Natural killer cell (primary cell): Measurements from ENCODE around the gene GPR155. TPM values are rescaled to one million over a fixed set of nuclear protein-coding genes. Genes with fewer than 3 reads are reported as not detected.

Experiments used
- ATAC-seq, 3 donors: fragments of 150-1000 bp in 2 of 3; fragments of 200-7000 bp in 1 of 3; cut with Tn5 transposase; 1 replicate in 1 of 3; 2 replicates in 2 of 3; pipeline ENCODE4 v1.10.0; 2021; ENCODE audit warnings: mild to moderate bottlenecking in 2 of 3, moderate library complexity in 2 of 3
- DNase-seq, 2 donors: peaks; one replicate each; pipeline versions ENCODE4 v3.0.0 to v3.0.0-alpha.2; 2013 to 2021; ENCODE audit warnings: mixed read lengths in 1 of 2
- H3K27ac ChIP-seq: one replicate; pipeline ENCODE4 v1.5.1; 2013; ENCODE audit warnings: mild to moderate bottlenecking, low read length
- H3K27me3 ChIP-seq: one replicate; pipeline ENCODE4 v1.6.1; 2013; ENCODE audit warnings: low read length; ENCODE audit not compliant: control insufficient read depth, insufficient read depth
- H3K36me3 ChIP-seq: one replicate; pipeline ENCODE4 v1.6.1; 2013; ENCODE audit warnings: low read length; ENCODE audit not compliant: control insufficient read depth, insufficient read depth
- H3K4me1 ChIP-seq: one replicate; pipeline ENCODE4 v1.6.1; 2013; ENCODE audit warnings: low read length; ENCODE audit not compliant: control insufficient read depth, insufficient read depth
- H3K4me3 ChIP-seq: one replicate; pipeline ENCODE4 v1.5.1; 2013; ENCODE audit warnings: low read length
- H3K9me3 ChIP-seq: one replicate; pipeline ENCODE4 v1.6.1; 2013; ENCODE audit warnings: low read length; ENCODE audit not compliant: control insufficient read depth, insufficient read depth
- H3K27ac Mint-ChIP-seq, 2 donors: one replicate each; pipeline ENCODE4 v1.8.0; 2022; ENCODE audit warnings: mild to moderate bottlenecking in 2 of 2, mixed read lengths in 2 of 2, moderate library complexity in 1 of 2
- H3K27me3 Mint-ChIP-seq, 2 donors: one replicate each; pipeline ENCODE4 v1.8.0; 2022; ENCODE audit warnings: low read depth in 2 of 2, mixed read lengths in 2 of 2
- H3K36me3 Mint-ChIP-seq: one replicate; pipeline ENCODE4 v1.8.0; 2022; ENCODE audit warnings: mixed read lengths
- H3K4me1 Mint-ChIP-seq, 2 donors: one replicate each; pipeline ENCODE4 v1.8.0; 2022; ENCODE audit warnings: mixed read lengths in 2 of 2
- H3K4me3 Mint-ChIP-seq: one replicate; pipeline ENCODE4 v1.8.0; 2022; ENCODE audit warnings: mild to moderate bottlenecking, moderate library complexity, mixed read lengths
- H3K9me3 Mint-ChIP-seq, 2 donors: one replicate each; pipeline ENCODE4 v1.8.0; 2022; ENCODE audit warnings: mixed read lengths in 2 of 2
- CTCF ChIP-seq: fragments of 200-600 bp; IDR thresholded peaks from one replicate; pipeline ENCODE4 v1.8.0; 2022; ENCODE audit warnings: antibody characterized with exemption
- WGBS: methylation state at CpG from one replicate; pipeline ENCODE4 v1.1.7; 2013; ENCODE audit warnings: missing lambda C conversion rate; ENCODE audit not compliant: insufficient coverage; 5-methylcytosine and 5-hydroxymethylcytosine counted together
- intact Hi-C: fragments of 100-400 bp; cut with micrococcal nuclease; formaldehyde crosslinking; loops from one replicate; pipeline ENCODE4 v1.14.2; 2022
- total RNA-seq, 4 donors: library from RNA; stranded (reverse); fragments of 120-200 nt in 1 of 4; gene quantifications; one replicate each; pipeline versions ENCODE4 v1.2.3 to v1.2.4, GENCODE V29; 2013 to 2022

Gene GPR155
- total RNA-seq, 3 donors from 2014 or later (not counting 1 experiment from before 2014, with no cell fraction given) = 3.6 to 11.4 (median 4.4) TPM

GRCh38 chr2:174522553-174522952, 35.7 kb upstream of the GPR155 start:
- Histone ChIP-seq H3K27me3 (no peaks in the 10 kb centered on the region), H3K9me3 (no peaks in the 10 kb centered on the region), H3K36me3 (no peaks in the 10 kb centered on the region), H3K4me1 (no peaks in the 10 kb centered on the region), H3K27ac (no peak overlapping the region), H3K4me3 (no peak overlapping the region)
- peaks cover 12 to 14% of the 10 kb centered on the region in 2 donors for H3K27me3 Mint-ChIP-seq
- no peak overlapping the region for H3K27ac Mint-ChIP-seq
- intact Hi-C loops = loop anchor here (1.0 kb wide), 1 partner anchor 60 kb away; no protein-coding TSS in a partner anchor
- no peaks in the 10 kb centered on the region for H3K36me3 Mint-ChIP-seq
- DNase-seq = peak in 1 of 2 donors; percentile 37
- peak; percentile 59 for TF ChIP-seq CTCF
- ATAC-seq = no peak
- H3K4me3 Mint-ChIP-seq = no peak overlapping the region
- no peaks in the 10 kb centered on the region for H3K9me3 Mint-ChIP-seq
- 41% methylated on average over 3 of the region's 3 CpGs for WGBS
- peaks cover 4 to 5% of the 10 kb centered on the region in 2 donors for H3K4me1 Mint-ChIP-seq

GRCh38 chr2:174518395-174518794, 31.6 kb upstream of the GPR155 start:
- H3K4me3 ChIP-seq = no peak overlapping the region
- no peak overlapping the region for H3K27ac ChIP-seq
- Mint-ChIP-seq H3K27me3 (peaks cover 10 to 12% of the 10 kb centered on the region in 2 donors), H3K27ac (no peak overlapping the region), H3K36me3 (no peaks in the 10 kb centered on the region), H3K4me3 (no peak overlapping the region), H3K9me3 (no peaks in the 10 kb centered on the region), H3K4me1 (peaks cover 0 to 9% of the 10 kb centered on the region in 2 donors)
- 94% methylated on average over 2 of the region's 2 CpGs for WGBS
- no peaks in the 10 kb centered on the region for H3K4me1 ChIP-seq
- ATAC-seq (no peak), DNase-seq (no peak)
- TF ChIP-seq CTCF = no peak
- H3K27me3 ChIP-seq = no peaks in the 10 kb centered on the region
- intact Hi-C loops = no loop called here
- no peaks in the 10 kb centered on the region for H3K36me3 ChIP-seq
- no peaks in the 10 kb centered on the region for H3K9me3 ChIP-seq

- H3K4me3 ChIP-seq = no peak overlapping the region
- H3K36me3 ChIP-seq = no peaks in the 10 kb centered on the region
- H3K4me1 Mint-ChIP-seq = peaks cover 6 to 9% of the 10 kb centered on the region in 2 donors
- peaks cover 6 to 10% of the 10 kb centered on the region in 2 donors for H3K27me3 Mint-ChIP-seq
- H3K36me3 Mint-ChIP-seq = no peaks in the 10 kb centered on the region
- 79% methylated on average over 5 of the region's 5 CpGs for WGBS
- ATAC-seq (no peak), DNase-seq (no peak)
- H3K9me3 Mint-ChIP-seq = no peaks in the 10 kb centered on the region
- no peak overlapping the region for H3K4me3 Mint-ChIP-seq
- no peaks in the 10 kb centered on the region for H3K27me3 ChIP-seq
- H3K27ac Mint-ChIP-seq = peak overlapping the region in 1 of 2 donors; percentile 32
- intact Hi-C loops = no loop called here
- no peak for TF ChIP-seq CTCF
- H3K9me3 ChIP-seq = no peaks in the 10 kb centered on the region
- H3K4me1 ChIP-seq = no peaks in the 10 kb centered on the region
- no peak overlapping the region for H3K27ac ChIP-seq
Measured at GRCh38 chr2:174516501-174517378, 29.9 kb upstream of the GPR155 start.
